DND-41 (cell line): ENCODE measurements around the gene CYP2J2.
"Not testable (repeated sequence)": the region's sequence is repeated elsewhere in the genome, so short reads cannot be mapped to it uniquely, and the experiment has no call there.

Source experiments
- ATAC-seq: fragments of 200-7000 bp; cut with Tn5 transposase; 3 replicates; pipeline ENCODE4 v1.9.1; 2021; ENCODE audit warnings: low read depth; ENCODE audit not compliant: insufficient read depth
- DNase-seq: peaks from one replicate; pipeline ENCODE4 v3.0.0-alpha.2; 2020
- H2AFZ ChIP-seq: 2 replicates; pipeline ENCODE4 v1.6.0; 2012; ENCODE audit warnings: low read depth, low read length
- H3K27ac ChIP-seq: 2 replicates; pipeline ENCODE4 v1.5.1; 2012; ENCODE audit warnings: low read length, inconsistent platforms
- H3K27me3 ChIP-seq: fragments of 200-600 bp; sonication (generic); 2 replicates; pipeline ENCODE4 v1.6.0; 2012; ENCODE audit warnings: low read length, mild to moderate bottlenecking, inconsistent platforms; ENCODE audit not compliant: insufficient read depth, poor library complexity
- H3K36me3 ChIP-seq: 2 replicates; pipeline ENCODE4 v1.5.1; 2012; ENCODE audit warnings: low read length, inconsistent platforms; ENCODE audit not compliant: insufficient read depth
- H3K4me1 ChIP-seq: 2 replicates; pipeline ENCODE4 v1.5.1; 2012; ENCODE audit warnings: mild to moderate bottlenecking, low read length; ENCODE audit not compliant: insufficient read depth
- H3K4me2 ChIP-seq: 2 replicates; pipeline ENCODE4 v1.6.0; 2012; ENCODE audit warnings: mild to moderate bottlenecking, moderate library complexity, low read length, inconsistent platforms; ENCODE audit not compliant: insufficient read depth
- H3K4me3 ChIP-seq, 2 experiments: fragments of 200-600 bp in 1 of 2; shearing (Covaris generic) in 1 of 2; 2 replicates each; pipeline ENCODE4 v1.5.1; 2012 to 2016; ENCODE audit warnings: inconsistent platforms in 2 of 2, low read length in 2 of 2, mild to moderate bottlenecking in 2 of 2, low read depth in 1 of 2, moderate library complexity in 1 of 2
- H3K79me2 ChIP-seq: 2 replicates; pipeline ENCODE4 v1.6.0; 2012; ENCODE audit warnings: low read length, inconsistent platforms; ENCODE audit not compliant: insufficient read depth
- H3K9ac ChIP-seq: 2 replicates; pipeline ENCODE4 v1.6.0; 2012; ENCODE audit warnings: low read depth, mild to moderate bottlenecking, inconsistent platforms, low read length, moderate library complexity
- H3K9me3 ChIP-seq: 2 replicates; pipeline ENCODE4 v1.5.1; 2012; ENCODE audit warnings: low read length, moderate library complexity, mild to moderate bottlenecking, inconsistent platforms; ENCODE audit not compliant: insufficient read depth, severe bottlenecking
- H4K20me1 ChIP-seq: 2 replicates; pipeline ENCODE4 v1.6.0; 2012; ENCODE audit warnings: low read length; ENCODE audit not compliant: insufficient read depth
- EZH2 ChIP-seq: IDR thresholded peaks from 3 replicates; pipeline ENCODE4 v1.6.1; 2012; ENCODE audit warnings: borderline replicate concordance, low read depth, mild to moderate bottlenecking, moderate library complexity, low read length, inconsistent platforms; ENCODE audit not compliant: severe bottlenecking
- TF ChIP-seq, protein P1 (sequence below): IDR thresholded peaks from 2 replicates; pipeline ENCODE4 v1.5.1; 2012; ENCODE audit warnings: borderline replicate concordance, low read length, moderate library complexity, mild to moderate bottlenecking; ENCODE audit not compliant: poor library complexity, severe bottlenecking; ENCODE audit errors: extremely low read depth

CYP2J2 gene

DNA sequence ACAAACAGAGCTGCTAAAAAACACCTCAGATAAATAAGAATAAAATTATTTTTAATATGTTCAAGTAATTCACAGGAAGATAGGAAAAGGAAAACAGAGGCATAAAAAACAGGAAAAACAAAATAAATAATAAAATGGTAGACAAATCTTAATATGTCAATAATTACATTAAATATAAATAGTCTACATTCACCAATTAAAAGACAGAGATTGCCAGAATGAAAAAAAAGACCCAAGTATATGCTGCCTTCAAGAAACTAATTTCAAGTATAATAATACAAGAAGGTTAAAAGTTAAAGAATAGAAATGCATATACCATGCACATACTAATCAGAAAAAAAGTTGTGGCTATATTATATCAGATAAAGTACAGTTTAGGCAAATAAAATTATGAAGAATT is 1.9 kb downstream of the CYP2J2 start:
- ATAC-seq, result no peak
- H3K27me3 ChIP-seq, result no peaks in the 10 kb centered on the region

DNA sequence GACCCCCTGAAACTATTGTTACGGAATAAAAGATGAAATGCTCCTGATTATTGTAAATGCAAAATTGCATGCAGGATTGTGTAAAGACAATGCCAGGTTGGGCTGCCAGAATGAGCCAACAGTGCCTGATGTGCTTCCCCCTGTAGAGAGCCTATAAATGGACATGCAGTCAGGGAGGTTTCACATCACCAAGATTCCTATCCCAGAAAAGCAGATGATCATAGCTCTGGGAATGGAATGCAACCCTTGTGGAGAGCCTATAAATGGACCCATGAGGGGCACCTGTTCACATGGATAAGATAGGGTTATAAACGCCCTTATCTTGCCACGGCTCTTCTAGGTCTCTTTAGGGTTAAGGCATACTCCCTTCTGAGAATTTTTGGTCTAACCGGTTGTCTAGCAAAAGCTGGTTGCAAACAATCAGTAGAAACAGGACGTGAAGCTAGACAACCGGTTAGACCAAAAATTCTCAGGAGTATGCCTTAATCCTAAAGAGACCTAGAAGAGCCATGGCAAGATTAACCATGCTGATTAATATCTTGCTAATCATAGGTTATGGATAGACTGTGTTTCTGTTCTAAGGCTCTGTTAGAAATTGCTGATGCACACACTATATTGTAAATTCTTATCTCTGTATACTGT is 5.2 kb downstream of the CYP2J2 start:
- not testable (repeated sequence) for H3K36me3 ChIP-seq, H3K79me2 ChIP-seq, H2AFZ ChIP-seq, H4K20me1 ChIP-seq, H3K4me1 ChIP-seq, DNase-seq, ATAC-seq, H3K27ac ChIP-seq, H3K27me3 ChIP-seq, H3K4me2 ChIP-seq, H3K4me3 ChIP-seq, H3K9me3 ChIP-seq, H3K9ac ChIP-seq

More for the DNA sequence above, 1.9 kb downstream of the CYP2J2 start:
- DNase-seq, result no peak
- TF ChIP-seq, protein P1, sequence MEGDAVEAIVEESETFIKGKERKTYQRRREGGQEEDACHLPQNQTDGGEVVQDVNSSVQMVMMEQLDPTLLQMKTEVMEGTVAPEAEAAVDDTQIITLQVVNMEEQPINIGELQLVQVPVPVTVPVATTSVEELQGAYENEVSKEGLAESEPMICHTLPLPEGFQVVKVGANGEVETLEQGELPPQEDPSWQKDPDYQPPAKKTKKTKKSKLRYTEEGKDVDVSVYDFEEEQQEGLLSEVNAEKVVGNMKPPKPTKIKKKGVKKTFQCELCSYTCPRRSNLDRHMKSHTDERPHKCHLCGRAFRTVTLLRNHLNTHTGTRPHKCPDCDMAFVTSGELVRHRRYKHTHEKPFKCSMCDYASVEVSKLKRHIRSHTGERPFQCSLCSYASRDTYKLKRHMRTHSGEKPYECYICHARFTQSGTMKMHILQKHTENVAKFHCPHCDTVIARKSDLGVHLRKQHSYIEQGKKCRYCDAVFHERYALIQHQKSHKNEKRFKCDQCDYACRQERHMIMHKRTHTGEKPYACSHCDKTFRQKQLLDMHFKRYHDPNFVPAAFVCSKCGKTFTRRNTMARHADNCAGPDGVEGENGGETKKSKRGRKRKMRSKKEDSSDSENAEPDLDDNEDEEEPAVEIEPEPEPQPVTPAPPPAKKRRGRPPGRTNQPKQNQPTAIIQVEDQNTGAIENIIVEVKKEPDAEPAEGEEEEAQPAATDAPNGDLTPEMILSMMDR, result no peak
- TF ChIP-seq EZH2, result no peak
- Histone ChIP-seq H3K36me3 (no peaks in the 10 kb centered on the region), H3K4me1 (no peaks in the 10 kb centered on the region), H3K27ac (no peak overlapping the region), H3K9me3 (peaks cover 4% of the 10 kb centered on the region), H3K4me2 (no peak overlapping the region), H3K79me2 (no peaks in the 10 kb centered on the region), H3K4me3 (no peak overlapping the region), H4K20me1 (no peaks in the 10 kb centered on the region), H3K9ac (no peak overlapping the region), H2AFZ (no peak overlapping the region)

DNA sequence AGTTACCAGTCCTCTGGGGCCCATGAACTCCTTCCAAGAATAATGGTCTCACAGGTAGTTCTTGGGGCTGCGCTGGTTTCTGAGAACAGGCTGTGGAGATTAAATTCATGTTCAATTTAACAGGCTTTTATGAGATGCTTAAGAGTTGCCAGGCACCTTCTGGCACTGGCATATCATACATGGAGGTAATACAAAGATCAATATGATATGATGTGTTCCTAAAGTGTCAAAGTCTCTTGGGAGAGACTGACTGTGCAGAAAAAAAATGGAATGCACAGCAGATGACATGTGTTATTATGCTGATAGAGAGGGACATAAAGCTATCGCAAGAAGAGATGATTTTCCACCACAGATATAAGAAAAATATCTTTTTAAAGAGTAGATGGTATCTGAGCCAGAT is 6.8 kb downstream of the CYP2J2 start:
- DNase-seq (no peak), ATAC-seq (no peak)
- Histone ChIP-seq H3K9me3 (peaks cover 1% of the 10 kb centered on the region), H3K9ac (no peak overlapping the region), H3K4me1 (no peaks in the 10 kb centered on the region), H3K36me3 (no peaks in the 10 kb centered on the region), H3K27me3 (peaks cover 8% of the 10 kb centered on the region), H2AFZ (no peak overlapping the region), H3K4me2 (no peak overlapping the region), H3K79me2 (no peaks in the 10 kb centered on the region), H4K20me1 (no peaks in the 10 kb centered on the region), H3K4me3 (no peak overlapping the region), H3K27ac (no peak overlapping the region)
- TF ChIP-seq EZH2, result no peak
- TF ChIP-seq, protein P1, result no peak

DNA sequence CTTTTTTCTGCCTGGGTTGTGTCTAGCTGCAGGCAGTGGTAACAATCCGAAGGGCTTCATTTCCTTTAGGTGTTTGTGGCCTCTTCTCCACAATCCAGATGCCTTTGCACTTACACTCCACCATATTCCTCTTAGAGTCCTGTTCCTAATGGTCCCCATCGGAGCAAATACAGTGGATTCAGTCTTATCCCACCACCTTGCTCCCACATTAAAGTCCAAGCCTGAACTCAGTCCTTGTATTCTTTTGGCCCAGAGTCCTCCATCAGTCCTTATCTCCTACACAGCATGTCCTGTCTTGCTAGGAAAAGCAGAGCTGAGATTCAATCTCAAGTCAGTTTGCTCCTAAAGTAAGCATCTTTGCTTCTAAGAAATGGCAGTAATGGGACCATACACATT is 8.8 kb downstream of the CYP2J2 start:
- H3K9ac ChIP-seq, result no peak overlapping the region
- no peak overlapping the region for H3K27ac ChIP-seq
- no peaks in the 10 kb centered on the region for H3K79me2 ChIP-seq
- no peak for TF ChIP-seq EZH2
- TF ChIP-seq, protein P1, result no peak
- DNase-seq, result no peak
- no peak overlapping the region for H3K4me3 ChIP-seq
- no peaks in the 10 kb centered on the region for H3K9me3 ChIP-seq
- no peak overlapping the region for H2AFZ ChIP-seq
- H4K20me1 ChIP-seq, result no peaks in the 10 kb centered on the region
- peaks cover 11% of the 10 kb centered on the region for H3K27me3 ChIP-seq
- no peak overlapping the region for H3K4me2 ChIP-seq
- ATAC-seq, result no peak
- H3K36me3 ChIP-seq, result no peaks in the 10 kb centered on the region
- H3K4me1 ChIP-seq, result no peaks in the 10 kb centered on the region
